Measurements from ENCODE around the gene HOXB3.

DNA sequence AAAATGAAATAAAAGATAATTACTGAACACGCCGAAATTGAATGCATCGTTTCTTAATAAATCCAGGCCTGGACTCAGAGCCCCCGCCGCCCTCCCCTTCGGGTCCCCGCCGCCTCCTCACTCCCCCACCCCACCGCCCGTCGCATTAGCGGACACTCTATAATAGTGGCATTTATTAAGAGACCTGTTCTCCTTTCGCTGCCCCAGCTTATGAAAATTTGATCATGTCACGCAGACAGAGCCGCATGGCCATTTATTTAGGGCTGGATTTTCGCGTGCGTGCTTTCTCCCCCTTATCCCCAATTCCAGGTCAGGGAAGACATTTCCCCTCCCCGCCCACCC lies 38.9 kb downstream of the HOXB3 start:
- TF ChIP-seq, protein P1, sequence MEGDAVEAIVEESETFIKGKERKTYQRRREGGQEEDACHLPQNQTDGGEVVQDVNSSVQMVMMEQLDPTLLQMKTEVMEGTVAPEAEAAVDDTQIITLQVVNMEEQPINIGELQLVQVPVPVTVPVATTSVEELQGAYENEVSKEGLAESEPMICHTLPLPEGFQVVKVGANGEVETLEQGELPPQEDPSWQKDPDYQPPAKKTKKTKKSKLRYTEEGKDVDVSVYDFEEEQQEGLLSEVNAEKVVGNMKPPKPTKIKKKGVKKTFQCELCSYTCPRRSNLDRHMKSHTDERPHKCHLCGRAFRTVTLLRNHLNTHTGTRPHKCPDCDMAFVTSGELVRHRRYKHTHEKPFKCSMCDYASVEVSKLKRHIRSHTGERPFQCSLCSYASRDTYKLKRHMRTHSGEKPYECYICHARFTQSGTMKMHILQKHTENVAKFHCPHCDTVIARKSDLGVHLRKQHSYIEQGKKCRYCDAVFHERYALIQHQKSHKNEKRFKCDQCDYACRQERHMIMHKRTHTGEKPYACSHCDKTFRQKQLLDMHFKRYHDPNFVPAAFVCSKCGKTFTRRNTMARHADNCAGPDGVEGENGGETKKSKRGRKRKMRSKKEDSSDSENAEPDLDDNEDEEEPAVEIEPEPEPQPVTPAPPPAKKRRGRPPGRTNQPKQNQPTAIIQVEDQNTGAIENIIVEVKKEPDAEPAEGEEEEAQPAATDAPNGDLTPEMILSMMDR (conservative IDR thresholded peaks at IDR 0.05 in 1 of 2, IDR thresholded peaks at IDR 0.05 in 1 of 2; ENCODE audit: extremely low read depth in 1 of 2, insufficient read depth in 1 of 2, low read depth in 1 of 2, low read length in 2 of 2), result no peak
- no peak for TF ChIP-seq EZH2 (IDR thresholded peaks at IDR 0.05; ENCODE audit: borderline replicate concordance, low read length)

Data from mammary epithelial cell (primary cell).